Natural killer cell treated with Interleukin-12 subunit alpha and Interleukin-12 subunit beta and Interleukin-15 and Interleukin-18, amount 100 ng/mL, for 72 hours (primary cell): Measurements from ENCODE around the gene PVR. TPM values are rescaled to one million over a fixed set of nuclear protein-coding genes. Genes with fewer than 3 reads are reported as not detected.
"Not testable (repeated sequence)": the region's sequence is repeated elsewhere in the genome, so short reads cannot be mapped to it uniquely, and the experiment has no call there.

Source experiments
- ATAC-seq, 2 donors: fragments of 150-1000 bp; cut with Tn5 transposase in 1 of 2; sonication (Bioruptor Pico), chemical (Tn5 transposase) in 1 of 2; 2 replicates each; pipeline ENCODE4 v1.10.0; 2021
- DNase-seq: peaks from one replicate; pipeline ENCODE4 v3.0.0; 2022; ENCODE audit warnings: low spot score
- H3K27ac Mint-ChIP-seq, 2 donors: 1 replicate in 1 of 2; 2 replicates in 1 of 2; pipeline ENCODE4 v1.8.0; 2022; ENCODE audit warnings: mixed read lengths in 2 of 2, mild to moderate bottlenecking in 1 of 2, moderate library complexity in 1 of 2
- H3K27me3 Mint-ChIP-seq, 2 donors: 1 replicate in 1 of 2; 2 replicates in 1 of 2; pipeline ENCODE4 v1.8.0; 2022; ENCODE audit warnings: mixed read lengths in 2 of 2
- H3K36me3 Mint-ChIP-seq: one replicate; pipeline ENCODE4 v1.8.0; 2022; ENCODE audit warnings: mixed read lengths
- H3K4me1 Mint-ChIP-seq, 2 donors: 1 replicate in 1 of 2; 2 replicates in 1 of 2; pipeline ENCODE4 v1.8.0; 2022; ENCODE audit warnings: low read depth in 2 of 2, mixed read lengths in 2 of 2, mild to moderate bottlenecking in 1 of 2
- H3K4me3 Mint-ChIP-seq: one replicate; pipeline ENCODE4 v1.8.0; 2022; ENCODE audit warnings: mixed read lengths
- H3K9me3 Mint-ChIP-seq: 2 replicates; pipeline ENCODE4 v1.8.0; 2022; ENCODE audit warnings: mixed read lengths
- total RNA-seq, 2 donors: library from RNA; stranded (reverse); gene quantifications; one replicate each; pipeline ENCODE4 v1.2.3, GENCODE V29; 2022

PVR gene
- total RNA-seq, 2 donors from 2014 or later, result 11.7 to 20.3 TPM

- not testable (repeated sequence) for H3K4me3 Mint-ChIP-seq
Observed at GRCh38 chr19:44625637-44626036, 18.1 kb upstream of the PVR start.

GRCh38 chr19:44626048-44626624 lies 17.6 kb upstream of the PVR start:
- H3K4me3 Mint-ChIP-seq, result no peak overlapping the region
- no peak overlapping the region for H3K27ac Mint-ChIP-seq
- no peaks in the 10 kb centered on the region for H3K9me3 Mint-ChIP-seq
- no peaks in the 10 kb centered on the region for H3K4me1 Mint-ChIP-seq
- H3K36me3 Mint-ChIP-seq, result no peaks in the 10 kb centered on the region
- ATAC-seq (no peak), DNase-seq (no peak)
- H3K27me3 Mint-ChIP-seq, result peaks cover 0 to 8% of the 10 kb centered on the region in 2 donors

More at GRCh38 chr19:44625637-44626036, 18.1 kb upstream of the PVR start:
- not testable (repeated sequence) for DNase-seq, ATAC-seq, H3K9me3 Mint-ChIP-seq, H3K4me1 Mint-ChIP-seq, H3K36me3 Mint-ChIP-seq, H3K27ac Mint-ChIP-seq, H3K27me3 Mint-ChIP-seq

DNA sequence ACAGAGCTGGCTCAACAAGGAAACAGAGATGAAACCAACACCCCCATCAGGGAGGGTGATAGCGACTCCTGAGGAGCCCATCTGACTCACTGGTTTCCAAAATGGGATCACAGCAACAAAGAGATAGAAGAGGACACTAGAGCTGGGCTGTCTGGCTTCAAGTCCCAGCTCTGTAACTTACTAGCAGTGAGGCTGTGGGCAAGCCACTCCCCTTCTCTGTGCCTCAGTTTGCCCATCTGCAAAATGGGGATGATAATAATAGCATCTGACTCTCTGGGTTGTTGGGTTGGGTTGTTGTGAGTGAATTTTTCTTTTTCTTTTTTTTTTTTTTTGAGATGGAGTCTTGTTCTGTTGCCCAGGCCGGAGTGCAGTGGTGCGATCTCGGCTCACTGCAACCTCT lies 16.1 kb upstream of the PVR start:
- no peaks in the 10 kb centered on the region for H3K36me3 Mint-ChIP-seq
- no peaks in the 10 kb centered on the region for H3K9me3 Mint-ChIP-seq
- H3K27ac Mint-ChIP-seq, result no peak overlapping the region
- DNase-seq (no peak), ATAC-seq (no peak)
- no peak overlapping the region for H3K4me3 Mint-ChIP-seq
- no peaks in the 10 kb centered on the region for H3K4me1 Mint-ChIP-seq
- peaks cover 0 to 8% of the 10 kb centered on the region in 2 donors for H3K27me3 Mint-ChIP-seq

GRCh38 chr19:44628793-44629192 lies 14.9 kb upstream of the PVR start:
- Mint-ChIP-seq H3K4me1 (no peaks in the 10 kb centered on the region), H3K27ac (no peak overlapping the region), H3K27me3 (peaks cover 2 to 6% of the 10 kb centered on the region in 2 donors), H3K4me3 (no peak overlapping the region), H3K9me3 (no peaks in the 10 kb centered on the region), H3K36me3 (no peaks in the 10 kb centered on the region)
- DNase-seq (no peak), ATAC-seq (no peak)

GRCh38 chr19:44631611-44632010 lies 12.1 kb upstream of the PVR start:
- not testable (repeated sequence) for H3K36me3 Mint-ChIP-seq, H3K4me3 Mint-ChIP-seq, DNase-seq, H3K27me3 Mint-ChIP-seq, H3K27ac Mint-ChIP-seq, ATAC-seq, H3K9me3 Mint-ChIP-seq, H3K4me1 Mint-ChIP-seq

DNA sequence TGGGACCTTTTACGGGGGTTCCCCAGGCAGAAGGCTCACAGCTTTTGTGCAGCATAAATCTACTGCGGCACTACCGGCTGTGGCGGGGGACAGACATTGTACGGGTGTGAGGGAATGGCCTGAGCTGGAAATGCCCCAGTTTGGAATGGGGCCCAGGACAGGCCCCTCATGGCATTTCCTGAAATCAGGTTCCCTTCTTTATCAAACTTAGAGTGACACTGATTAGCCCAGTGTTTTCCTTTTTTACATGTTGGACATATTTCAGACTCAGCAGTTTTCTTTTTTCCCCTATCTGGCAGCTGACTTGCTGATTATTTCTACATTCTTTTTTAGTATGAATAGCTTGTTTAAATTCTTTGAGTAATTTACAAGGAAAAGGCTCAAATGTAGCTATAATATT lies 9.7 kb upstream of the PVR start:
- ATAC-seq, H3K27me3 Mint-ChIP-seq, H3K9me3 Mint-ChIP-seq, H3K4me3 Mint-ChIP-seq, DNase-seq, H3K27ac Mint-ChIP-seq, H3K4me1 Mint-ChIP-seq, H3K36me3 Mint-ChIP-seq: not testable (repeated sequence)

DNA sequence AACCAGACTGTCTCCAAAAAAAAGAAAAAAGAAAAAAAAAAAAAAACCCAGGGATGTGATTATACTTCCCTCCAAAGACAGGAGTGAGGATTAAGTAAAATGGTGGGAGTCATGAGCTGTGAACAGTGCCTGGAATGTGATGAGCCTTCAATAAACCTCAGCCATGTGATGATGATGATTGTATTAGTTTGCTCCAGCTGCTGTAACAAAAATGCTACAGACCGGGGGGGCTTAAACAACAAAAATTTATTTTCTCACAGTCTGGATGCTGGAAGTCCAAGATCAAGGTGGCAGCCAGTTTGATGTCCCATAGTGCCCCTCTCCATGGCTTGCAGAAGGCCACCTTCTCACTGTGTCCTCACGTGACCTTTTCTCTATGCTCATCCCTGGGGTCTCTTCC lies 8.9 kb upstream of the PVR start:
- Mint-ChIP-seq H3K27ac (no peak overlapping the region), H3K36me3 (no peaks in the 10 kb centered on the region), H3K27me3 (peaks cover 7 to 9% of the 10 kb centered on the region in 2 donors), H3K4me1 (no peaks in the 10 kb centered on the region), H3K4me3 (no peak overlapping the region), H3K9me3 (no peaks in the 10 kb centered on the region)
- DNase-seq (no peak), ATAC-seq (no peak)

- no peak for DNase-seq
- Mint-ChIP-seq H3K4me3 (no peak overlapping the region), H3K4me1 (no peaks in the 10 kb centered on the region), H3K27ac (no peak overlapping the region), H3K27me3 (peaks cover 7 to 11% of the 10 kb centered on the region in 2 donors), H3K36me3 (no peaks in the 10 kb centered on the region), H3K9me3 (no peaks in the 10 kb centered on the region)
- ATAC-seq, result no peak
Observed at GRCh38 chr19:44635581-44636438, 7.9 kb upstream of the PVR start.

- no peak for DNase-seq
- ATAC-seq, result no peak
- H3K4me3 Mint-ChIP-seq, result no peak overlapping the region
- H3K9me3 Mint-ChIP-seq, result no peaks in the 10 kb centered on the region
- H3K36me3 Mint-ChIP-seq, result no peaks in the 10 kb centered on the region
- H3K4me1 Mint-ChIP-seq, result no peaks in the 10 kb centered on the region
- H3K27ac Mint-ChIP-seq, result no peak overlapping the region
- peaks cover 7 to 11% of the 10 kb centered on the region in 2 donors for H3K27me3 Mint-ChIP-seq
Observed at GRCh38 chr19:44636439-44637389, 7.0 kb upstream of the PVR start.

GRCh38 chr19:44637390-44637764 lies 6.3 kb upstream of the PVR start:
- Mint-ChIP-seq H3K4me3 (no peak overlapping the region), H3K36me3 (no peaks in the 10 kb centered on the region), H3K27me3 (peaks cover 7 to 14% of the 10 kb centered on the region in 2 donors), H3K4me1 (no peaks in the 10 kb centered on the region), H3K9me3 (no peaks in the 10 kb centered on the region), H3K27ac (no peak overlapping the region)
- DNase-seq, result no peak
- no peak for ATAC-seq

DNA sequence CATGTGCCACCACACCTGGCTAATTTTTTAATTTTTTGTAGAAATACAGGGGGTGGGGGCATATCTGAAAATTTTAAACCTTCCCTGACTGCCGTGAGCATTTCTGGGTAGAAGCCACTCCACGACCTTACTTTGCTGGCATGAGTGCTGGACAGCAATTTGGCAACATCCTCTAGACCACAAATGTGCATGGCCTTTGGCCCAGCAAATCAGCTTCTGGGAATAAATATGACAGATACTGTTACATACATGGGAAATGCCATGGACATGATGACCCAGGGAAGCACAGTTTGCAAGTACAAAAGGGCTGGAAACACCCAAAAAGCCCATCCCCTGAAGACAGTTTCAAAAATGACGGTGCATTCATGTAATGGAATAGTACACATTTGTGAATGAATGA lies 3.2 kb upstream of the PVR start:
- H3K4me1 Mint-ChIP-seq, result no peaks in the 10 kb centered on the region
- peaks cover under 1 to 10% of the 10 kb centered on the region in 2 donors for H3K27me3 Mint-ChIP-seq
- ATAC-seq (no peak), DNase-seq (no peak)
- H3K9me3 Mint-ChIP-seq, result no peaks in the 10 kb centered on the region
- no peaks in the 10 kb centered on the region for H3K36me3 Mint-ChIP-seq
- H3K4me3 Mint-ChIP-seq, result no peak overlapping the region
- no peak overlapping the region for H3K27ac Mint-ChIP-seq

- peaks cover 0 to 5% of the 10 kb centered on the region in 2 donors for H3K27me3 Mint-ChIP-seq
- H3K36me3 Mint-ChIP-seq, result no peaks in the 10 kb centered on the region
- no peak overlapping the region for H3K4me3 Mint-ChIP-seq
- ATAC-seq (no peak), DNase-seq (no peak)
- peaks cover 0 to 4% of the 10 kb centered on the region in 2 donors for H3K4me1 Mint-ChIP-seq
- H3K27ac Mint-ChIP-seq, result no peak overlapping the region
- no peaks in the 10 kb centered on the region for H3K9me3 Mint-ChIP-seq
Observed at GRCh38 chr19:44641501-44642265, 2.0 kb upstream of the PVR start.

- Mint-ChIP-seq H3K4me3 (no peak overlapping the region), H3K9me3 (no peaks in the 10 kb centered on the region), H3K27me3 (peaks cover 0 to 5% of the 10 kb centered on the region in 2 donors), H3K36me3 (no peaks in the 10 kb centered on the region), H3K4me1 (peaks cover 0 to 4% of the 10 kb centered on the region in 2 donors), H3K27ac (no peak overlapping the region)
- no peak for ATAC-seq
- no peak for DNase-seq
Observed at GRCh38 chr19:44642377-44642776, 1.3 kb upstream of the PVR start.
